Adrenal gland (tissue), 5 donors: ENCODE data around the gene PLXDC2.

Experiments
- POLR2A ChIP-seq, 2 donors: fragments of 450-650 bp; IDR thresholded peaks; one replicate each; pipeline ENCODE4 v1.6.1; 2017; ENCODE audit warnings: antibody characterized with exemption in 2 of 2, mild to moderate bottlenecking in 2 of 2, moderate library complexity in 1 of 2
- TF ChIP-seq, protein P1 (sequence below), 6 experiments: fragments of 450-650 bp in 4 of 6; fragments of 200-600 bp in 2 of 6; sonication (generic) in 1 of 6; IDR thresholded peaks; 1 replicate in 5 of 6; 2 replicates in 1 of 6; pipeline versions ENCODE4 v1.5.1 to v1.8.0; 2016 to 2021; ENCODE audit warnings: antibody characterized with exemption in 6 of 6, mild to moderate bottlenecking in 2 of 6, moderate library complexity in 1 of 6
- donor health status: DM: no; HTN: no; CAD: no.

DNA sequence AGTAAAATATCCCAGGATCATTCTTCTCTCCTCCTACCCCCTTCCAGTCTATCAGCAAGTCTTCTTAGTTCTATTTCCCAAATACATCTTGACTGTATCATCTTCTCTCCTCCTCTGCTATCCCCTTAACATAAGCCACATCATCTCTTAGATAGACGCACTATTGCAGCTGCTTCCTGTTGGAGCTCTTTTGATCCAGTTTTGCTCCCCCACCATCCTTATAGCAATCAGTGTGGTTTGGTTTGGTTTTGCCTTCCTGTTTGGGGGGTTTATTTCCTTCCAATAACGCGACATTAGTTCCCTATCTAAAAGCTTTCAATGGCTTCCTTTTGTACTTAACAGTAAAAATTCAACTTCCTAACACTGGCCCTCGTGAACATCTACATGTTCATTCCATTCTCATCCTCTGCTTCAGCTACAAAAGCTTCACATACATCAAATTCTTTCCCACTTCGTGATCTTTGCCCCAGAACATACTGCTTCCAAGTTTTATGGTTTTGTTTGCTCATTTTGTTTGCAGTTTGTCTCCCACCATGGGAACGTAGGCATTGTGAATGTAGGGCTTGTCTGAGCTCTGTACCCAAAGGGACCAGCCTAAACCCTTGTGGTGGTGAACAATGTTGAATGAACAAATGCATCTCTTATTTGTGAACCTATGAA is 33.7 kb upstream of the PLXDC2 start:
- TF ChIP-seq, protein P1, sequence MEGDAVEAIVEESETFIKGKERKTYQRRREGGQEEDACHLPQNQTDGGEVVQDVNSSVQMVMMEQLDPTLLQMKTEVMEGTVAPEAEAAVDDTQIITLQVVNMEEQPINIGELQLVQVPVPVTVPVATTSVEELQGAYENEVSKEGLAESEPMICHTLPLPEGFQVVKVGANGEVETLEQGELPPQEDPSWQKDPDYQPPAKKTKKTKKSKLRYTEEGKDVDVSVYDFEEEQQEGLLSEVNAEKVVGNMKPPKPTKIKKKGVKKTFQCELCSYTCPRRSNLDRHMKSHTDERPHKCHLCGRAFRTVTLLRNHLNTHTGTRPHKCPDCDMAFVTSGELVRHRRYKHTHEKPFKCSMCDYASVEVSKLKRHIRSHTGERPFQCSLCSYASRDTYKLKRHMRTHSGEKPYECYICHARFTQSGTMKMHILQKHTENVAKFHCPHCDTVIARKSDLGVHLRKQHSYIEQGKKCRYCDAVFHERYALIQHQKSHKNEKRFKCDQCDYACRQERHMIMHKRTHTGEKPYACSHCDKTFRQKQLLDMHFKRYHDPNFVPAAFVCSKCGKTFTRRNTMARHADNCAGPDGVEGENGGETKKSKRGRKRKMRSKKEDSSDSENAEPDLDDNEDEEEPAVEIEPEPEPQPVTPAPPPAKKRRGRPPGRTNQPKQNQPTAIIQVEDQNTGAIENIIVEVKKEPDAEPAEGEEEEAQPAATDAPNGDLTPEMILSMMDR (IDR thresholded peaks at IDR 0.05), result no peak
- TF ChIP-seq POLR2A (IDR thresholded peaks at IDR 0.05), result no peak
